GM23338 (cell line): ENCODE results near the gene HIP1. TPM values are rescaled to one million over a fixed set of nuclear protein-coding genes. Genes with fewer than 3 reads are reported as not detected.

ENCODE experiments used
- ATAC-seq: fragments of 200-7000 bp; cut with Tn5 transposase; 3 replicates; pipeline ENCODE4 v1.9.1; 2020
- DNase-seq: peaks from one replicate; pipeline ENCODE4 v3.0.0-alpha.2; 2015; ENCODE audit warnings: low spot score
- H2AFZ ChIP-seq: fragments of 200-600 bp; sonication (generic); 2 replicates; pipeline ENCODE4 v1.8.0; 2016; ENCODE audit warnings: antibody characterized with exemption, mild to moderate bottlenecking, moderate library complexity
- H3F3A ChIP-seq: fragments of 200-600 bp; sonication (generic); replicated peaks from 2 replicates; pipeline ENCODE4 v1.8.0; 2017; ENCODE audit warnings: antibody characterized with exemption, mixed run types, low read depth
- H3K27ac ChIP-seq: fragments of 200-600 bp; sonication (generic); 2 replicates; pipeline ENCODE4 v1.6.1; 2016; ENCODE audit warnings: low read depth
- H3K27me3 ChIP-seq: fragments of 200-600 bp; sonication (generic); 2 replicates; pipeline ENCODE4 v1.8.0; 2016; ENCODE audit warnings: mild to moderate bottlenecking, mixed run types, moderate library complexity; ENCODE audit not compliant: insufficient read depth
- H3K36me3 ChIP-seq: fragments of 200-600 bp; sonication (generic); 2 replicates; pipeline ENCODE4 v1.8.0; 2016; ENCODE audit warnings: mild to moderate bottlenecking; ENCODE audit not compliant: insufficient read depth
- H3K4me1 ChIP-seq: fragments of 200-600 bp; sonication (generic); 2 replicates; pipeline ENCODE4 v1.8.0; 2016; ENCODE audit warnings: mild to moderate bottlenecking, moderate library complexity; ENCODE audit not compliant: insufficient read depth
- H3K4me2 ChIP-seq: fragments of 200-600 bp; sonication (generic); 2 replicates; pipeline ENCODE4 v1.7.1; 2017; ENCODE audit warnings: mixed run types
- H3K4me3 ChIP-seq: fragments of 200-600 bp; sonication (generic); 2 replicates; pipeline ENCODE4 v1.6.1; 2016; ENCODE audit warnings: mixed run types
- H3K79me2 ChIP-seq: fragments of 200-600 bp; sonication (generic); replicated peaks from 2 replicates; pipeline ENCODE4 v1.8.0; 2017; ENCODE audit warnings: mild to moderate bottlenecking; ENCODE audit not compliant: insufficient read depth
- H3K9me2 ChIP-seq: fragments of 200-600 bp; sonication (generic); 2 replicates; pipeline ENCODE4 v1.8.0; 2017; ENCODE audit not compliant: insufficient read depth
- H4K20me1 ChIP-seq: fragments of 200-600 bp; sonication (generic); replicated peaks from 2 replicates; pipeline ENCODE4 v1.8.0; 2017; ENCODE audit warnings: mild to moderate bottlenecking; ENCODE audit not compliant: insufficient read depth
- H3K27ac Mint-ChIP-seq: 2 replicates; pipeline ENCODE4 v1.8.0; 2020; ENCODE audit warnings: inconsistent platforms, mild to moderate bottlenecking, moderate library complexity, mixed read lengths
- H3K27me3 Mint-ChIP-seq: 3 replicates; pipeline ENCODE4 v1.8.0; 2022; ENCODE audit warnings: low read depth, mild to moderate bottlenecking, moderate library complexity, mixed read lengths, inconsistent platforms; ENCODE audit not compliant: insufficient read depth, poor library complexity
- H3K36me3 Mint-ChIP-seq: 3 replicates; pipeline ENCODE4 v1.8.0; 2021; ENCODE audit warnings: low read depth, mild to moderate bottlenecking, inconsistent platforms, moderate library complexity, mixed read lengths
- H3K4me1 Mint-ChIP-seq: 3 replicates; pipeline ENCODE4 v1.8.0; 2020; ENCODE audit warnings: mild to moderate bottlenecking, inconsistent platforms, mixed read lengths
- H3K4me3 Mint-ChIP-seq: 3 replicates; pipeline ENCODE4 v1.8.0; 2021; ENCODE audit warnings: moderate library complexity, mild to moderate bottlenecking, inconsistent platforms, mixed read lengths
- H3K9me3 Mint-ChIP-seq: 3 replicates; pipeline ENCODE4 v1.8.0; 2020; ENCODE audit warnings: moderate library complexity, mild to moderate bottlenecking, inconsistent platforms, mixed read lengths
- CREB1 ChIP-seq: fragments of 250-450 bp; sonication (Bioruptor Pico); IDR thresholded peaks from 2 replicates; pipeline ENCODE4 v1.5.0; 2020; ENCODE audit warnings: low read depth, mild to moderate bottlenecking, moderate library complexity
- EZH2 ChIP-seq: fragments of 200-600 bp; sonication (generic); IDR thresholded peaks from one replicate; pipeline ENCODE4 v1.8.0; 2017; ENCODE audit warnings: antibody characterized with exemption, mild to moderate bottlenecking, low read depth; ENCODE audit not compliant: unreplicated experiment
- EZH2phosphoT487 ChIP-seq: fragments of 200-600 bp; sonication (generic); IDR thresholded peaks from one replicate; pipeline ENCODE4 v1.8.1; 2018; ENCODE audit warnings: antibody characterized with exemption; ENCODE audit not compliant: unreplicated experiment
- JUNB ChIP-seq: IDR thresholded peaks from one replicate; pipeline ENCODE4 v1.6.1; 2016; ENCODE audit warnings: antibody characterized with exemption; ENCODE audit not compliant: unreplicated experiment
- NANOG ChIP-seq: IDR thresholded peaks from 2 replicates; pipeline ENCODE4 v1.6.1; 2016; ENCODE audit warnings: antibody characterized with exemption, borderline replicate concordance
- POLR2AphosphoS5 ChIP-seq: IDR thresholded peaks from 2 replicates; pipeline ENCODE4 v1.6.1; 2016; ENCODE audit warnings: antibody characterized with exemption, low read depth
- REST ChIP-seq: IDR thresholded peaks from one replicate; pipeline ENCODE4 v1.6.1; 2018; ENCODE audit warnings: antibody characterized with exemption; ENCODE audit not compliant: unreplicated experiment
- STAT1 ChIP-seq: IDR thresholded peaks from one replicate; pipeline ENCODE4 v1.6.1; 2016; ENCODE audit warnings: antibody characterized with exemption; ENCODE audit not compliant: unreplicated experiment
- ZNF114 ChIP-seq: fragments of 250-450 bp; sonication (Bioruptor Pico); IDR thresholded peaks from 2 replicates; pipeline ENCODE4 v1.5.0; 2020; ENCODE audit warnings: mild to moderate bottlenecking, moderate library complexity
- ZNF331 ChIP-seq: fragments of 250-450 bp; sonication (Bioruptor Pico); IDR thresholded peaks from 2 replicates; pipeline ENCODE4 v1.5.0; 2020; ENCODE audit warnings: low read depth, mild to moderate bottlenecking, moderate library complexity
- polyA plus RNA-seq: library from polyadenylated mRNA; unstranded; fragments of >200 nt; fragmentation: Nextera tagmentation; extraction: Ambion mirVana; gene quantifications from 2 replicates; pipeline ENCODE4 v1.2.1, GENCODE V29; 2016
- total RNA-seq: library from RNA; depleted of rRNA; stranded (reverse); fragments of >200 nt; shearing (Covaris generic); gene quantifications from 2 replicates; pipeline ENCODE4 v1.2.3, GENCODE V29; 2014
- TF ChIP-seq, protein P1 (sequence below): IDR thresholded peaks from 2 replicates; pipeline ENCODE4 v1.6.1; 2016; ENCODE audit warnings: antibody characterized with exemption
- TF ChIP-seq, protein P2 (sequence below), 2 experiments: fragments of 200-600 bp in 1 of 2; sonication (generic) in 1 of 2; conservative IDR thresholded peaks; 2 replicates each; pipeline versions ENCODE4 v1.5.1 to v1.6.1; 2016 to 2017; ENCODE audit warnings: antibody characterized with exemption in 2 of 2, low read depth in 2 of 2, mild to moderate bottlenecking in 2 of 2, moderate library complexity in 1 of 2
- TF ChIP-seq, protein P3 (sequence below): fragments of 250-450 bp; sonication (Bioruptor Pico); IDR thresholded peaks from 2 replicates; pipeline ENCODE4 v1.5.0; 2020; ENCODE audit warnings: mild to moderate bottlenecking, moderate library complexity

The HIP1 gene
- total and polyA plus RNA-seq, 2 experiments from 2014 or later, result 24.9 to 80.8 TPM

DNA sequence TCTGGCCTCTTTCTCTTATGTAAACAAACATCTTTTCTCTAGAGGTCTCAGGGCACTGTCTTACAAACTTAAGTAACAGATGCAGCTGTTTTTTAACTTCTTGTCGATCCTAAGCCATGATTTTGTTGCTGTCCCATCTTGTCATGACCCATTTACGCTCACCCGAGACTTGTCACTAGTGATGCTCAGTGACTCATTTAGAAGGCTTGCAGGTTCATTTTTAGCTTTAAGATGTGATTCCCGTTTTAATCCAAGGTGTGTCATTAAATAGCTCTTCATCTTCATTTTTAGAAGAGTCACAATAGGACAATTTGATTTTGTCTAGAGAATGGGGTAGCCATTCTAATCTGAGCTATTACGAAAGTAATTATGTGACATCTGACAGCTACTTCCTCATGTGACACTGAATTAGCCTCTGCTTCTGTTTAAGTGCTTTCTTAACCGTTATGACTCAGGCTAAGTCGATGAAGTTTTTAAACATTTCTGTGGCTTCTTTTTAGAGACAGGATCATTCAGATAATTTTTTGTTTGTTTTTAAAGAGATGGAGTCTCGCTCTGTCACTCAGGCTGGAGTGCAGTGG is 203.9 kb downstream of the HIP1 start:
- H4K20me1 ChIP-seq, result peaks cover 4% of the 10 kb centered on the region; the same call in 1 of the 2 replicates
- TF ChIP-seq ZNF114 (no peak), POLR2AphosphoS5 (no peak), REST (no peak), EZH2 (no peak), STAT1 (no peak), EZH2phosphoT487 (no peak), ZNF331 (CRISPR knock-in tag) (no peak), NANOG (no peak), JUNB (no peak), CREB1 (CRISPR knock-in tag) (no peak)
- TF ChIP-seq, protein P1, sequence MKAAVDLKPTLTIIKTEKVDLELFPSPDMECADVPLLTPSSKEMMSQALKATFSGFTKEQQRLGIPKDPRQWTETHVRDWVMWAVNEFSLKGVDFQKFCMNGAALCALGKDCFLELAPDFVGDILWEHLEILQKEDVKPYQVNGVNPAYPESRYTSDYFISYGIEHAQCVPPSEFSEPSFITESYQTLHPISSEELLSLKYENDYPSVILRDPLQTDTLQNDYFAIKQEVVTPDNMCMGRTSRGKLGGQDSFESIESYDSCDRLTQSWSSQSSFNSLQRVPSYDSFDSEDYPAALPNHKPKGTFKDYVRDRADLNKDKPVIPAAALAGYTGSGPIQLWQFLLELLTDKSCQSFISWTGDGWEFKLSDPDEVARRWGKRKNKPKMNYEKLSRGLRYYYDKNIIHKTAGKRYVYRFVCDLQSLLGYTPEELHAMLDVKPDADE, result no peak
- TF ChIP-seq, protein P2, sequence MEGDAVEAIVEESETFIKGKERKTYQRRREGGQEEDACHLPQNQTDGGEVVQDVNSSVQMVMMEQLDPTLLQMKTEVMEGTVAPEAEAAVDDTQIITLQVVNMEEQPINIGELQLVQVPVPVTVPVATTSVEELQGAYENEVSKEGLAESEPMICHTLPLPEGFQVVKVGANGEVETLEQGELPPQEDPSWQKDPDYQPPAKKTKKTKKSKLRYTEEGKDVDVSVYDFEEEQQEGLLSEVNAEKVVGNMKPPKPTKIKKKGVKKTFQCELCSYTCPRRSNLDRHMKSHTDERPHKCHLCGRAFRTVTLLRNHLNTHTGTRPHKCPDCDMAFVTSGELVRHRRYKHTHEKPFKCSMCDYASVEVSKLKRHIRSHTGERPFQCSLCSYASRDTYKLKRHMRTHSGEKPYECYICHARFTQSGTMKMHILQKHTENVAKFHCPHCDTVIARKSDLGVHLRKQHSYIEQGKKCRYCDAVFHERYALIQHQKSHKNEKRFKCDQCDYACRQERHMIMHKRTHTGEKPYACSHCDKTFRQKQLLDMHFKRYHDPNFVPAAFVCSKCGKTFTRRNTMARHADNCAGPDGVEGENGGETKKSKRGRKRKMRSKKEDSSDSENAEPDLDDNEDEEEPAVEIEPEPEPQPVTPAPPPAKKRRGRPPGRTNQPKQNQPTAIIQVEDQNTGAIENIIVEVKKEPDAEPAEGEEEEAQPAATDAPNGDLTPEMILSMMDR (conservative IDR thresholded peaks at IDR 0.05; ENCODE audit: low read depth in 2 of 2), result no peak
- TF ChIP-seq, protein P3, sequence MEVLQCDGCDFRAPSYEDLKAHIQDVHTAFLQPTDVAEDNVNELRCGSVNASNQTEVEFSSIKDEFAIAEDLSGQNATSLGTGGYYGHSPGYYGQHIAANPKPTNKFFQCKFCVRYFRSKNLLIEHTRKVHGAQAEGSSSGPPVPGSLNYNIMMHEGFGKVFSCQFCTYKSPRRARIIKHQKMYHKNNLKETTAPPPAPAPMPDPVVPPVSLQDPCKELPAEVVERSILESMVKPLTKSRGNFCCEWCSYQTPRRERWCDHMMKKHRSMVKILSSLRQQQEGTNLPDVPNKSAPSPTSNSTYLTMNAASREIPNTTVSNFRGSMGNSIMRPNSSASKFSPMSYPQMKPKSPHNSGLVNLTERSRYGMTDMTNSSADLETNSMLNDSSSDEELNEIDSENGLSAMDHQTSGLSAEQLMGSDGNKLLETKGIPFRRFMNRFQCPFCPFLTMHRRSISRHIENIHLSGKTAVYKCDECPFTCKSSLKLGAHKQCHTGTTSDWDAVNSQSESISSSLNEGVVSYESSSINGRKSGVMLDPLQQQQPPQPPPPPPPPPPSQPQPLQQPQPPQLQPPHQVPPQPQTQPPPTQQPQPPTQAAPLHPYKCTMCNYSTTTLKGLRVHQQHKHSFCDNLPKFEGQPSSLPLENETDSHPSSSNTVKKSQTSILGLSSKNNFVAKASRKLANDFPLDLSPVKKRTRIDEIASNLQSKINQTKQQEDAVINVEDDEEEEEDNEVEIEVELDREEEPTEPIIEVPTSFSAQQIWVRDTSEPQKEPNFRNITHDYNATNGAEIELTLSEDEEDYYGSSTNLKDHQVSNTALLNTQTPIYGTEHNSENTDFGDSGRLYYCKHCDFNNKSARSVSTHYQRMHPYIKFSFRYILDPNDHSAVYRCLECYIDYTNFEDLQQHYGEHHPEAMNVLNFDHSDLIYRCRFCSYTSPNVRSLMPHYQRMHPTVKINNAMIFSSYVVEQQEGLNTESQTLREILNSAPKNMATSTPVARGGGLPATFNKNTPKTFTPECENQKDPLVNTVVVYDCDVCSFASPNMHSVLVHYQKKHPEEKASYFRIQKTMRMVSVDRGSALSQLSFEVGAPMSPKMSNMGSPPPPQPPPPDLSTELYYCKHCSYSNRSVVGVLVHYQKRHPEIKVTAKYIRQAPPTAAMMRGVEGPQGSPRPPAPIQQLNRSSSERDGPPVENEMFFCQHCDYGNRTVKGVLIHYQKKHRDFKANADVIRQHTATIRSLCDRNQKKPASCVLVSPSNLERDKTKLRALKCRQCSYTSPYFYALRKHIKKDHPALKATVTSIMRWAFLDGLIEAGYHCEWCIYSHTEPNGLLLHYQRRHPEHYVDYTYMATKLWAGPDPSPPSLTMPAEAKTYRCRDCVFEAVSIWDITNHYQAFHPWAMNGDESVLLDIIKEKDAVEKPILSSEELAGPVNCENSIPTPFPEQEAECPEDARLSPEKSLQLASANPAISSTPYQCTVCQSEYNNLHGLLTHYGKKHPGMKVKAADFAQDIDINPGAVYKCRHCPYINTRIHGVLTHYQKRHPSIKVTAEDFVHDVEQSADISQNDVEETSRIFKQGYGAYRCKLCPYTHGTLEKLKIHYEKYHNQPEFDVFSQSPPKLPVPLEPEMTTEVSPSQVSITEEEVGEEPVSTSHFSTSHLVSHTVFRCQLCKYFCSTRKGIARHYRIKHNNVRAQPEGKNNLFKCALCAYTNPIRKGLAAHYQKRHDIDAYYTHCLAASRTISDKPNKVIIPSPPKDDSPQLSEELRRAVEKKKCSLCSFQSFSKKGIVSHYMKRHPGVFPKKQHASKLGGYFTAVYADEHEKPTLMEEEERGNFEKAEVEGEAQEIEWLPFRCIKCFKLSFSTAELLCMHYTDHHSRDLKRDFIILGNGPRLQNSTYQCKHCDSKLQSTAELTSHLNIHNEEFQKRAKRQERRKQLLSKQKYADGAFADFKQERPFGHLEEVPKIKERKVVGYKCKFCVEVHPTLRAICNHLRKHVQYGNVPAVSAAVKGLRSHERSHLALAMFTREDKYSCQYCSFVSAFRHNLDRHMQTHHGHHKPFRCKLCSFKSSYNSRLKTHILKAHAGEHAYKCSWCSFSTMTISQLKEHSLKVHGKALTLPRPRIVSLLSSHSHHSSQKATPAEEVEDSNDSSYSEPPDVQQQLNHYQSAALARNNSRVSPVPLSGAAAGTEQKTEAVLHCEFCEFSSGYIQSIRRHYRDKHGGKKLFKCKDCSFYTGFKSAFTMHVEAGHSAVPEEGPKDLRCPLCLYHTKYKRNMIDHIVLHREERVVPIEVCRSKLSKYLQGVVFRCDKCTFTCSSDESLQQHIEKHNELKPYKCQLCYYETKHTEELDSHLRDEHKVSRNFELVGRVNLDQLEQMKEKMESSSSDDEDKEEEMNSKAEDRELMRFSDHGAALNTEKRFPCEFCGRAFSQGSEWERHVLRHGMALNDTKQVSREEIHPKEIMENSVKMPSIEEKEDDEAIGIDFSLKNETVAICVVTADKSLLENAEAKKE (CRISPR knock-in tag), result no peak
- Mint-ChIP-seq H3K27ac (no peak overlapping the region), H3K9me3 (no peaks in the 10 kb centered on the region), H3K4me3 (no peak overlapping the region), H3K4me1 (peaks cover 4% of the 10 kb centered on the region; the same call in 1 of the 3 replicates), H3K27me3 (peaks cover 13% of the 10 kb centered on the region), H3K36me3 (peaks cover 58% of the 10 kb centered on the region)
- no peak overlapping the region for H3K4me2 ChIP-seq
- peaks cover 36% of the 10 kb centered on the region for H3K36me3 ChIP-seq
- no peaks in the 10 kb centered on the region for H3K9me2 ChIP-seq
- DNase-seq, result no peak
- no peak overlapping the region for H3K27ac ChIP-seq
- H3K4me3 ChIP-seq, result no peak overlapping the region
- H3K27me3 ChIP-seq, result no peaks in the 10 kb centered on the region
- H3K79me2 ChIP-seq, result no peaks in the 10 kb centered on the region
- no peaks in the 10 kb centered on the region for H3K4me1 ChIP-seq
- H2AFZ ChIP-seq, result no peak overlapping the region
- H3F3A ChIP-seq, result 0 out of 2 replicates have a peak, but pooled peaks cover 2% of the 10 kb centered on the region
- ATAC-seq, result no peak
